ENCODE results near the gene DHX35.
A peak's percentile ranks its signal among the peaks of the same experiment; 100 is the strongest.

Gene DHX35

GRCh38 chr20:39019805-39020325 lies 57.7 kb downstream of the DHX35 start:
- peaks cover 77% of the 10 kb centered on the region for H3K36me3 Mint-ChIP-seq (ENCODE audit: low read depth)
- peak overlapping the region; percentile 2 for H3K27ac Mint-ChIP-seq
- H3K27me3 Mint-ChIP-seq (ENCODE audit: low read depth, poor library complexity), result no peaks in the 10 kb centered on the region
- DNase-seq, result no peak
- H3K4me1 Mint-ChIP-seq, result no peaks in the 10 kb centered on the region
- H3K9me3 Mint-ChIP-seq, result peaks cover 15% of the 10 kb centered on the region
- no peak for TF ChIP-seq CTCF (IDR thresholded peaks at IDR 0.05)
- no peak overlapping the region for H3K4me3 Mint-ChIP-seq

GRCh38 chr20:39021748-39022147 lies 59.6 kb downstream of the DHX35 start:
- H3K36me3 Mint-ChIP-seq (ENCODE audit: low read depth), result peaks cover 76% of the 10 kb centered on the region
- H3K4me1 Mint-ChIP-seq, result no peaks in the 10 kb centered on the region
- no peaks in the 10 kb centered on the region for H3K27me3 Mint-ChIP-seq (ENCODE audit: low read depth, poor library complexity)
- TF ChIP-seq CTCF (IDR thresholded peaks at IDR 0.05), result no peak
- no peak overlapping the region for H3K4me3 Mint-ChIP-seq
- no peak for DNase-seq
- H3K27ac Mint-ChIP-seq, result no peak overlapping the region
- peaks cover 5% of the 10 kb centered on the region for H3K9me3 Mint-ChIP-seq

GRCh38 chr20:39025883-39026282 lies 63.7 kb downstream of the DHX35 start:
- Mint-ChIP-seq H3K27me3 (ENCODE audit: low read depth, poor library complexity) (no peaks in the 10 kb centered on the region), H3K27ac (no peak overlapping the region), H3K9me3 (no peaks in the 10 kb centered on the region), H3K4me1 (no peaks in the 10 kb centered on the region), H3K36me3 (ENCODE audit: low read depth) (peaks cover 67% of the 10 kb centered on the region), H3K4me3 (no peak overlapping the region)
- no peak for TF ChIP-seq CTCF (IDR thresholded peaks at IDR 0.05)
- DNase-seq, result no peak

GRCh38 chr20:39029364-39029763 lies 67.2 kb downstream of the DHX35 start:
- H3K4me1 Mint-ChIP-seq, result no peaks in the 10 kb centered on the region
- no peak overlapping the region for H3K4me3 Mint-ChIP-seq
- peaks cover 53% of the 10 kb centered on the region for H3K36me3 Mint-ChIP-seq (ENCODE audit: low read depth)
- no peak overlapping the region for H3K27ac Mint-ChIP-seq
- H3K27me3 Mint-ChIP-seq (ENCODE audit: low read depth, poor library complexity), result no peaks in the 10 kb centered on the region
- no peaks in the 10 kb centered on the region for H3K9me3 Mint-ChIP-seq
- no peak for TF ChIP-seq CTCF (IDR thresholded peaks at IDR 0.05)
- no peak for DNase-seq

- no peak overlapping the region for H3K27ac Mint-ChIP-seq
Measured at GRCh38 chr20:39032997-39033396, 70.9 kb downstream of the DHX35 start.

More at GRCh38 chr20:39032997-39033396, 70.9 kb downstream of the DHX35 start:
- no peak for TF ChIP-seq CTCF (IDR thresholded peaks at IDR 0.05)
- H3K9me3 Mint-ChIP-seq, result no peaks in the 10 kb centered on the region
- DNase-seq, result no peak
- no peaks in the 10 kb centered on the region for H3K27me3 Mint-ChIP-seq (ENCODE audit: low read depth, poor library complexity)
- H3K4me3 Mint-ChIP-seq, result no peak overlapping the region
- H3K36me3 Mint-ChIP-seq (ENCODE audit: low read depth), result peaks cover 46% of the 10 kb centered on the region
- H3K4me1 Mint-ChIP-seq, result no peaks in the 10 kb centered on the region
